Esophagus mucosa (tissue), 1 donor: Measurements from ENCODE around the gene ID3. TPM values are rescaled to one million over a fixed set of nuclear protein-coding genes. Genes with fewer than 3 reads are reported as not detected.

Experiments used
- ATAC-seq: fragments of 200-7000 bp; cut with Tn5 transposase; one replicate; pipeline ENCODE4 v1.9.1; 2020
- total RNA-seq: library from RNA; stranded (reverse); gene quantifications from one replicate; pipeline ENCODE4 v1.2.4, GENCODE V29; 2023
- donor health status: DM: yes; HTN: yes; CAD: no.

ID3 gene, protein sequence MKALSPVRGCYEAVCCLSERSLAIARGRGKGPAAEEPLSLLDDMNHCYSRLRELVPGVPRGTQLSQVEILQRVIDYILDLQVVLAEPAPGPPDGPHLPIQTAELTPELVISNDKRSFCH
- total RNA-seq: 25.7 TPM

GRCh38 chr1:23559136-23559984 lies at the start of gene ID3:
ID3 (minus strand) TSS chr1:23559501; CDS start chr1:23559426, 75 bp downstream.
- peak; percentile 78 for ATAC-seq

- no peak for ATAC-seq
These were observed 48.6 kb upstream of the ID3 start for GRCh38 chr1:23607944-23608343.

- no peak for ATAC-seq
These were observed 42.9 kb upstream of the ID3 start for GRCh38 chr1:23601968-23602876.

GRCh38 chr1:23601135-23601967 lies 42.0 kb upstream of the ID3 start:
- ATAC-seq: no peak

- ATAC-seq: no peak
These were observed 41.0 kb upstream of the ID3 start for GRCh38 chr1:23600283-23600682.

DNA sequence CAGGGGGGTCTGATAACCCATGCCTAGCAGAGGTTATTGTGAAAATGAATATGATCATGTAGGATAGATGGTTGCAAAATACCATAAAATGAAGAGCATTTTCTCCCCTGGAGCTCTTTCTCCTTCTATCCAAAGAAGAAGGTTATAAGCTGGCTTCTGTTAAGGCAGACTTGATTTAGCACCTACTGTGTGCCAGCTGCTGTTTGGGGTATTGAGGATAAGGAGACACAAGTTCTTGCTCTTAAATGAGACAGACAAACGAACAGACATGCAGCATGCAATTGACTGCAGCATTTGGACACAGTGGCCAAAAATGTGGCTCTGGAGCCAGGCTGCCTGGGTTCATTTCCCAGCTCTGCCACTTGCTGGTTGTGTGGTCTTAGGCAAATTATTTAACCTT lies 39.8 kb upstream of the ID3 start:
- ATAC-seq: no peak

DNA sequence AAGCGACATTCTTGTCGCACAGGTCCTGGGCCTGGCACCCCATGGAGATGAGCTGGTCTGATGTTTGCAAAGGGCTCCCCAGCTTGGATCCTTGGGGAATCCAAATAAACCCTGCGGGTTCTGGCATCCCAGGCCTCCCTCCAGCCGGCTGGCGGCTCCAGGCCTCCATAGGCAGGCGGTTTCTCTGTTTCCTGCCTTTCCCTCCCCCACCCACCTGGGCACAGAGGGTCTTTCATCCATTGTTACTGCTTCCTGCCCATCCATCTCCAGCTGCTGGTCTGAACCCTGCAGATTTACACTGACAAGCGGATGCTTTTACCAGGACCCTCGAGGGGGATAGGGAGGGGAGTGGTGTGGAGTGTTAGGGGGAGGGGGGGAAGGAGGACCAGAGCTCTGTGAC lies 39.1 kb upstream of the ID3 start:
- ATAC-seq: no peak

- ATAC-seq: no peak
These were observed 38.5 kb upstream of the ID3 start for GRCh38 chr1:23597635-23598388.

- no peak for ATAC-seq
These were observed 37.4 kb upstream of the ID3 start for GRCh38 chr1:23596382-23597358.

GRCh38 chr1:23594927-23595353 lies 35.6 kb upstream of the ID3 start:
- ATAC-seq: peak; percentile 21

DNA sequence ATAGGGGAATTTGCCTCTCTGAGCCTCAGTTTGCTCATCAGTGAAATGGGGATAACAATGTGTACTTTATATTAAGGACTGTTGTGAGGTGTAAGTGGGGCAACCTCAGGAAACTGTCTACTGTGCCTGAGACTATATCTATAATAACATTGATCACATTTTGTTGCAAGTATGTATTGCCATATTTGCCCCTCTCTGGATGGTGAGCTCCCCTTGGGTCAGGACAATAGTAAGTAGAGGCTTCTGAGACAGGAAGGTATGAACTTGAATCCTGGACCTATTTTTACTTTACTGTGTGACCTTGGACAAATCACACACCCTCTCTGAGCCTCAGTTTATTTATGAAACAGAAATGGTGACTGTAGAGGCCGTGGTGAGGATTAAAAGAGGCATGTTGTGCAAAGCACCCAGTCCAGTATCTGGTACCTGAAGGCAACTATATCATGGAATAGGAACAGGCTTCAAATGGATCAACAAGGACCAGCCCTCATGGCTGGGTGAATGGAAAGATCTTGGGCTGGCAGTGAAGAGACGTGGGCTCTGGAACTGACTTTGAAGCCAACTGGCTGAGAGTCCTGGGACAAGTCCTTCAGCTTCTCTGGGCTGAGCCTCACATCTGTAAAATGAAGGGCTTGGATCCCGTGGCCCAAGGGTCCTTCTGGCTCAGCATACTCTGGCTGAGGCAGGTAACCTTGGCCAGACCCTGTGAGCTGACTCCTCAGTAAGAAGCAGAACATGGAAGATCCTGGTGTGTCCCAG lies 35.0 kb upstream of the ID3 start:
- ATAC-seq: no peak

GRCh38 chr1:23593556-23594148 lies 34.4 kb upstream of the ID3 start:
- peak; percentile 82 for ATAC-seq

GRCh38 chr1:23593042-23593521 lies 33.8 kb upstream of the ID3 start:
- peak; percentile 82 for ATAC-seq

GRCh38 chr1:23592209-23592892 lies 33.0 kb upstream of the ID3 start:
- ATAC-seq: peak; percentile 28

DNA sequence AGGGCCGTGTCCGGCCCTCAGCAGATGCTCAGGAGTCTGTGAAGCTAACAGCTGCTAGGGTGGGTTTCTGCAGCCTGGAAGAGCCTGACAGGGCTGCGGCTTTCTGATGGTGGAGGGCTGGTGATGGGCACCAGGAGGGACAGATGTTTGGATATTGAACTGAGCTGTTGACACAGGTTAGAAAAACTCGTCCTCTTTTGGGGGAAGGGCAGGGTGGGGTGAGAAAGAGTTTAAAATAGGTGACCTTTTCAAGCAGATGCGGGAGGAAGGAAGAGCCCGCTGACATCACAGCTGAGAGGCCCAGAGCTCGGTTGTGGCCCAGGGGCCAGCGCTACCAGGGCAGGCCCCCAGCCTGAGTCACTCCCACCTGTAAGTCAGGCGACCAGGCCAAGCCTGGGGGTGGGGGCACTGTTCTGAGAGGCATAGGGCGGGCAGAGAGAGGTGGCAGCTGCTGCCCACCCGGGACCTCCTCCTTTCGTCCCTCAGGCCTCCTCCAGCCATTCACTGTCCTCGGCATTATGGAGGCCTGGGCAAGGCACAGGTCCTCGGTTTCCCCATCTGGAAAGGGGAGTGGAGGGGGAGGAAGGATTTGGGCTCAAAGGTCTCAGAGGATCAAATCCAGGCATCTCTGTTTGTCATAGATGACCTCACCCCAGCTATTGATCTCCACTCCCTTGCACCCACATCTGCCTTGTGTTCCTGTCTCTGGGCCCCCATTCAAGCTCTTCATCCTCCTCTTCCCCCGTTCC lies 32.3 kb upstream of the ID3 start:
- ATAC-seq: no peak

DNA sequence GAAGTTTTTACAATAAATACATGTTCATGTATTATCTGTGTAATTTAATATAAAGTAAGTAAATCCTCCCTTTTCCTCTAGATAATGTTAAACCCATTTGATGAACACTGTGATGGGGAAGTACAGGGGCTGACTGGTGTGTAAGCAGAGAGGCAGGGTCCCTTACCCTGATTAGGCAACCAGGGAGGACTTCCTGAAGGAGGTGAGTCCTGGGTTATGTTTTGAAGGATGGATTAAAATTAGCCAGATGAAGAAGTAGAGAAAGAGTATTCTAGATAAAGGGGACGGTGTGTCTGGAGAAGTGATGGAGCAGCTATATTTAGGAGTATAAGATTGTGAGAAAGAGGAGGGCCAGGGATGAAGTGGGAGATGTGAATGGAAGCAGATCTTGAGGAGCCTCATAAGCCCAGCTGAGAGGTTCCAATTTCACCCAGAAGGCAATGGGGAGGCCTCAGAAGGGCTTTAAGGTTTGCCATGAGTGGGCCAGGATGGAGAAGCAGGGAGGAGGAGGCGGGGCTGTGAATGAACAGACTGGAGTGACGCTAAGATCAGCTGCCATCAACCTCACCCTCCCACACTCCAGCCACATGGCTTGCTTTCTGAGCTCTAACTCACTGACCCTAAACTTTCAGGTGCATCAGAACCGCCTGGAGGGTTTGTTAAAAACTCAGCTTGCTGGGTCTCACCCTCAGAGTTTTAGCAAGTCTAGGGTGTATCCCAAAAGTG lies 30.9 kb upstream of the ID3 start:
- ATAC-seq: no peak

DNA sequence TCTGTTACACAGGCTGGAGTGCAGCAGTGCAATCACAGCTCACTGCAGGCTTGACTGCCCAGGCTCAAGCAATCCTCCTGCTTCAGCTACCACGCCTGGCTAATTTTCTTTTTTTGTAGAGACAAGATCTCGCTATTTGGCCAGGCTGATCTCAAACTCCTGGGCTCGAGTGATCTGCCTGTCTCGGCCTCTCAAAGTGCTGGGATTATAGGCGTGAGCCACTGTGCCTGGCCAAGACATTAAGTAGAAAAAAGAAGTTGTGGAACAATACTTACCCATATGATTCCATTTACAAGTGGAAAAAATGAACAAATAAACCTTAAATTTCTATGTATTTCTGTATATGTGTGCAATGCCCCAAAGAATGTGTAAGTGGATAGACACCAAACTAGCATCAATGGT lies 30.3 kb upstream of the ID3 start:
- no peak for ATAC-seq
